Right lobe of liver (tissue), 4 donors: ENCODE measurements around the gene ZCCHC14.
A peak's percentile ranks its signal among the peaks of the same experiment; 100 is the strongest.

Experiments
- POLR2A ChIP-seq: fragments of 450-650 bp; IDR thresholded peaks from one replicate; pipeline ENCODE4 v1.6.1; 2017; ENCODE audit warnings: antibody characterized with exemption, mild to moderate bottlenecking
- TF ChIP-seq, protein P1 (sequence below), 4 donors: fragments of 200-600 bp in 3 of 4; fragments of 450-650 bp in 1 of 4; IDR thresholded peaks; one replicate each; pipeline versions ENCODE4 v1.5.1 to v1.8.0; 2016 to 2022; ENCODE audit warnings: antibody characterized with exemption in 4 of 4, mild to moderate bottlenecking in 2 of 4
- donor health status: DM: no; HTN: no; CAD: no.
- donor health status: DM: no; HTN: no; CAD: no.
- donor health status: DM: no; HTN: yes; CAD: no.

DNA sequence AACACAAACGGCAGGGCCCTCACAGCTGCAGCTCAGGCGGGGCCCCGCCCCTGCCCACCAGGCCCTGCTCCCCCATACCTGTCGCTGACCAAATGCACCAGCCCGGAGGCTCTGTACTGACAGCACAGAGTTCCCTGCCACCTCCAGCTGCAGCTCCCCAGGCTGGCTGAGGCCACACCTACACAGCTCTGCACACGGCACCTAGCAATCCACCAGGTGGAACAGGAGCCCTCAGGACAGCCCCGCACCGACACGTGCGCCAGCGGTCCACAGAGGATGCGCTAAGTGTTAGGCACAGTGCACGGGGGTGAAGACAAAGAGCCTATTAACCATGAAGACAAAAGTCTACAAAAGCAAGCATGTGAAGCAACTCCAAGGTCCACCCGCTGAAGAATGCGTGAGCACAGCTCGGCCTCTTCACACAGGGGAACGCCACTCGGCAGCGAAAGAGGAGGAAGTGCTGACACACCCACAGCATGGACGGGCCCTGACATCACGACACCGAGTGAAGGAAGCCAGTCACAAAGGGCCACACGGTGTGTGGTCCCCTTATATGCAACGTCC lies 5.4 kb downstream of the ZCCHC14 start:
- TF ChIP-seq, protein P1, sequence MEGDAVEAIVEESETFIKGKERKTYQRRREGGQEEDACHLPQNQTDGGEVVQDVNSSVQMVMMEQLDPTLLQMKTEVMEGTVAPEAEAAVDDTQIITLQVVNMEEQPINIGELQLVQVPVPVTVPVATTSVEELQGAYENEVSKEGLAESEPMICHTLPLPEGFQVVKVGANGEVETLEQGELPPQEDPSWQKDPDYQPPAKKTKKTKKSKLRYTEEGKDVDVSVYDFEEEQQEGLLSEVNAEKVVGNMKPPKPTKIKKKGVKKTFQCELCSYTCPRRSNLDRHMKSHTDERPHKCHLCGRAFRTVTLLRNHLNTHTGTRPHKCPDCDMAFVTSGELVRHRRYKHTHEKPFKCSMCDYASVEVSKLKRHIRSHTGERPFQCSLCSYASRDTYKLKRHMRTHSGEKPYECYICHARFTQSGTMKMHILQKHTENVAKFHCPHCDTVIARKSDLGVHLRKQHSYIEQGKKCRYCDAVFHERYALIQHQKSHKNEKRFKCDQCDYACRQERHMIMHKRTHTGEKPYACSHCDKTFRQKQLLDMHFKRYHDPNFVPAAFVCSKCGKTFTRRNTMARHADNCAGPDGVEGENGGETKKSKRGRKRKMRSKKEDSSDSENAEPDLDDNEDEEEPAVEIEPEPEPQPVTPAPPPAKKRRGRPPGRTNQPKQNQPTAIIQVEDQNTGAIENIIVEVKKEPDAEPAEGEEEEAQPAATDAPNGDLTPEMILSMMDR (IDR thresholded peaks at IDR 0.05), result no peak
- TF ChIP-seq POLR2A, result peak; percentile 37
